Frontal cortex (tissue), 4 donors: ENCODE results near the gene BANK1. TPM values are rescaled to one million over a fixed set of nuclear protein-coding genes. Genes with fewer than 3 reads are reported as not detected.

Experiments
- DNase-seq, 2 donors: peaks; one replicate each; pipeline ENCODE4 v3.0.0; 2012; ENCODE audit warnings: low spot score in 2 of 2
- FAIRE-seq: peaks from 2 replicates; lab custom pipeline; 2012; peaks lifted over from hg19 to GRCh38; lab: Jason Lieb, UNC
- total RNA-seq: library from RNA; depleted of rRNA; stranded (reverse); fragments of >200 nt; gene quantifications from one replicate; pipeline ENCODE4 v1.2.3, GENCODE V29; 2014
- donor health status: control.
- donor health status: control.
- donor health status: control.

BANK1 gene
- total RNA-seq, 1 donor from 2014 or later: under 0.01 TPM

- DNase-seq (no peak), FAIRE-seq (no peak)
Observed at GRCh38 chr4:101989551-101989950, 199.0 kb downstream of the BANK1 start.

DNA sequence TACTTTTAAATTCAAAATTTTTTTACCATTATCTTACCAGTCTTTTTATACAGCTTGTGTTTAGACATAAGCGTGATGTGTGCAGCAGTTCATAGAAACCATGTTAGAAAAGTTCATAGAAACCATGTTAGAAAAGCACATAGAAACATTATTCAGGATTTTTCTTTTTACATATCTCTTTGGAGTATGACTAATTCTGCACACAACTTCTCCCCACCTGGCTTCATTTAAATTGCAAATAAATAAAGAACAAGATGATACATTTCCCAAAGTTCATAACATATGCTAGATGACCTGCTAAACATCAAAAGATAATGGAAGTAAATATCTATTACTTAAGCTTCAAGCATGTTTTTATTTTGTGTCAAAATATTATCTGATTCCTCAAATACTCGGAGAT lies 201.9 kb downstream of the BANK1 start:
- DNase-seq: no peak

DNA sequence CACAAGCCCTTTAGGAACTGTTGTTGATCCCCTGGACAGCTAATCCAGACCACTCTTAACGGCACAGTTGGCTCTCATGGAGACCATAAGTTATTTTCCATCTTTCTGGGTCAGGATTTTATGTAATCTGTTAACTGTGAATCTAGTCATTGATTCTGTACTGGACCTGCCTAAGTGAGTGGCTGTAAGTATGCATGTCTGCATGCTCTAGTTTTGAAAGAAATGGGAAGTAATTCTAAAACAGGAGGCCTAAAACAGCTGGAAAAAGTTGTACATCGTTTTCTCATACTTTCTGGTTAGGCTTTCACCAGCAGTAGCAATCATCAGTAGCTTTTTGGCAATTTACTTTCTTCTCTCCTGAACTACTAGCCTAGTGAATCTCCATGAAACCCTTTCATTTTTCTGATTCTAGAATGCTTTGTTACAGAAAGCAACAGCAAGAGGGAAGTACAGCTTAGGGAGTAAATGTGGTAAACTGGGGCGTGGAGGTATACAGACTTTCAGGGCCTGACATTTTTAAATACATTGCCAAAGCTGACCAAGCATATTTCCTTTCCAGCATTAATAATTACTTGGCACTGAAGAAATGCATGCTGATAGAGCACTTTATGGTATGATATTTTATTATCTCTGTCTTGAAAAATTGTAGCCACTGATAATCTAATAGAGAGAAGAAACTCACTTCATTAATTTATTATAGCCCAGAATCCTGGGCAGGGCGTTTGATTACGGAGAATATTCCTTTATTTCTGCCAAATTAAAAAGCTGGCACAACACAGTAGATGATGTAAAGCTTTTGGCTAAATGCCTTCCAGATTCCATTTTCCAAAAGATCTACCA lies 202.7 kb downstream of the BANK1 start:
- DNase-seq: no peak

More for the DNA sequence above, 201.9 kb downstream of the BANK1 start:
- FAIRE-seq: no peak

DNA sequence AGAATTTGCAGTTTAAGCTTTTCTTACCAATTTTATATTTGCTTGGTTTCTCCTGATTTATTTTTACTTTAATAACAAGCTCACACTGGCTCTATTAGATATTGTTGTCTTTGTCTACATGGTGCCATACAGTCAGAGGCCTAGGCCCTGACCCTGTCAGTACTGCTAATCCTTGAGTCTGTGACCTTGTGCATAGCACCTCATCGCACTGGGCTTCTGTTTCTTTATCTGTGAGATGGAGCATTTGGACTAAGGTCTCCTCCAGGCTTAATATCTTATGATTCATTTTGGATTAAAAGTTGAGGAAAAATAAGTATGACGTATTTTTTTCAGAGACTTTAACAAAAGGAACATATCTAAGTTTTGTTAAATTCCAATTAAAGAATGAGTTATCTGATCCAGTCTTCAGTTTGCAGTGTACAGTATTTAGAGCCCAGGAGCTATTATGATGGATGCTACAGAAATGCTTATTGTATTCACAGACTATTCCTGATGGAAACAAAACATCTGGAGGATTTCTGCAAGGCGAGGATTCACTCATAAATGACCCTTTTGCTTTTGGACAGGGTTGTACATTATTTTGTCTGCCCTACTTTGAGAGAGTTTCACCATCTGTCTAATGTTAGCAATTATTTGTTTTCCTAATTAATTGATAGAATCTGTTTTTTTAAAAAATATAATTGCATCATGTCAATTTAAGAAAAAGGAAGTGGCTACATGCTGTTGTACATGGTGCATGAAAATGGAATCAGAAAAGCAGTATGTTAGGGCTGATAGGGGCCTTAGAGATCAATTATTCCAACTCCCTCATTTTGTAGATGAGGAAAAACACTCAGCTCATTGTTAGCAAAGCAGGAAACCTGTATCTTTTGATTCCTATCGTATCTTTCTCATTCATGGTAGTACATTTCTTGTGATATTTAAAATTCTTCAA lies 203.6 kb downstream of the BANK1 start:
- DNase-seq (no peak), FAIRE-seq (no peak)

More for the DNA sequence above, 202.7 kb downstream of the BANK1 start:
- no peak for FAIRE-seq

- FAIRE-seq (no peak), DNase-seq (no peak)
Observed at GRCh38 chr4:102007959-102008425, 217.5 kb downstream of the BANK1 start.

DNA sequence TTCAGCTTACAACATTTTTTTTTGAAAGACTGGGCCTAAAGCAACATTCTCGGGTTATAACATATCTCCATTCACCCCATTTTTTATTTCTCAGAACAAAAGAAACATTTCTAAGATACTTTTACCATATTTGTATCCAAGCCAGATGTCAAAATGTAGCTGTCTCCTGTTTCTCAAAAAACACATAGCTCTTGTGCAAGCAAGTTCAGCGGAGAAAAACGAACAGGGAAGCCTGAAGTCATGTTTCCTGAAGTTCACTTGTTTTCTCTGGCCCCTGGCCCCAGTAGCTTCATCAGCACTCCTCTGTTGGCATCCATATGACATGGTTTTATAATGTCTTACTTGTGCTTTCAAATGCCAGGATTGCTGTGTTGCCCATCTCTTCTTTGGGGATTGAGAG lies 218.2 kb downstream of the BANK1 start:
- FAIRE-seq (no peak), DNase-seq (no peak)

DNA sequence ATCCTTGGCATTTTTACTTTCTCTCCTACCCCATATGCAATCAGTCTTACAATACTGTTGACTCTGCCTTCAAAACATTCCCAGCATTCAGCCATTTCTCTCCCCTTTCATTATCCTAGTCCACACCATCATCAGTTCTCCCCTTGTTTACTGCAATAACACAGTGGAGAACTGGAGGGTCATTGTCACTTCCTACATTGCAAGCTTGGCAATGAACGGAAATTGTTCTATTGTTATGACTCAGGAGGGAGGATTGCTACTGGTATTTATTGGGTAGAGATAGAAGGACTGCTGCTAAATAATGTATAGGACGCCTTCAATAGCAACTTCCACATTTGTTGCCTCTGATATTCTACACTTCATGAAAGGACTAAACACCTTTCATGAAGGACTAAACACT lies 231.8 kb downstream of the BANK1 start:
- no peak for DNase-seq
- FAIRE-seq: no peak

DNA sequence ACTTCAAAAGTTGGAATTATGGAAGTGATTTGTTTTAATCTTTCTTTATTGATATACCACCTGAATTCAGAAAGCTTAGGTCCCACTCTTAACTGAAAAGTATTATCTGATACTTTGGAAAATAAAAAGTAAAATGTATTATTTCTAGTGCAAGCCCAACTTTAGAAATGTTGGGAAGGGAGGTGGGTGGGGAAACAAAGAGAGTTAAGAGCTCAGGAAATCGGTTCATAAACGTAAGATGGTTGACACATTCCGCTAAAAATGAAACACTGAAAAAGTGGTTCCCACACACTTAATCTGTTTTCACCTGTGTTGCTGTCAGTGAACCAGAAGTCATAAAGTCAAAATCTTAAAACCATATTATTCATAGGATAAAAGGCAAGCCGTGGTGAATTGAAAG lies 237.4 kb downstream of the BANK1 start:
- DNase-seq: no peak

DNA sequence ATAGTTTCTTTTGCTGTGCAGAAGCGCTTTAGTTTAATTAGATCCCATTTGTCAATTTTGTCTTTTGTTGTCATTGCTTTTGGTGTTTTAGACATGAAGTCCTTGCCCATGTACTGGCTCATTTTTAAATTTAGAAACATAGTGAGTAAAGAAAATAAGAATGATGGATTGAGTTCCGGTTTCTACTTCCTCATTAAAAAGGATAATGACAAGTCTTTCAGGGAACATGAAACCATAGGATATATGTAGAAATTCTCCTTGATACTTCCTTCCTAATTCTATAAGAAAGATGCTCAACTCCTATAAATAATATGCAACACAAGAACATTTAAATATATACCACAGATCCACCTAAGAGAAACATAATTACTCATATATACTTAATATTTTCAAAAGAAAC lies 240.9 kb downstream of the BANK1 start:
- no peak for FAIRE-seq

More for the DNA sequence above, 237.4 kb downstream of the BANK1 start:
- FAIRE-seq: no peak

GRCh38 chr4:102036016-102036415 lies 245.5 kb downstream of the BANK1 start:
- DNase-seq (no peak), FAIRE-seq (no peak)

More for the DNA sequence above, 240.9 kb downstream of the BANK1 start:
- no peak for DNase-seq

DNA sequence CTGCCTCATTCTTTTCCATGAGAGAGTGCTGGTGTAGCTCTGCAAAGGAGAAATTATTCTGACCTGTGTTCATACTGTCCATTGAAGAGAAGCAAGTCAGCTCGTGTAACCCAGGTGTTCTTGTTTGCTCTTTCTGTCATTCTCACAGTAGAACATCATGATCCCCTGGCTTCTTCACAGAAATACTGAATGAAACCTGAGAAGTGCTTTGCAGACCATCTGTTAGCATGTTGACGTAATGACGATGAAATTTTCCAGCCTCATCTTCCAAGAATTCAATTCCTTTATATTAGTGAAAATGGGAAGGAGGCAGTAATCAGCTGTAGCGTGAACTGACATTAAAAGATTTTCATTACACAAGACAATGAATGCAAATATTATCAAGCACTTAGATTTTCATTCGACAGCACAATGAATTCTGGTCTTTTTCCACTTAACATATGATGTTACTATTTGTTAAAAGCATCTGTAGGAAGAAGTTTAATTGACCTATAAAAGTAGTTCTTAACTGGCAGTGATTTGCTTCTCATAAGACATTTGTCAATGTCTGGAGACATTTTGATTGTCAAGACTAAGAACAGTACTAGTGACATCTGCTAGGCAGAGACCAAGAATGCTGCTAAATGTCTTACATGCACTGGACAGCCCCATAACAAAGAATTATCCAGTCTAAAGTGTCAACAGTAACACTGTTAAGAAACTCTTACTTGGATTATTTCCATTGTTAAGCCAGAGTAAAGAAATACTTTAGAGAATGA lies 246.3 kb downstream of the BANK1 start:
- DNase-seq (no peak), FAIRE-seq (no peak)

- no peak for FAIRE-seq
- no peak for DNase-seq
Observed at GRCh38 chr4:102037566-102037965, 247.0 kb downstream of the BANK1 start.

GRCh38 chr4:102042871-102043802 lies 252.6 kb downstream of the BANK1 start:
- FAIRE-seq (no peak), DNase-seq (no peak)

DNA sequence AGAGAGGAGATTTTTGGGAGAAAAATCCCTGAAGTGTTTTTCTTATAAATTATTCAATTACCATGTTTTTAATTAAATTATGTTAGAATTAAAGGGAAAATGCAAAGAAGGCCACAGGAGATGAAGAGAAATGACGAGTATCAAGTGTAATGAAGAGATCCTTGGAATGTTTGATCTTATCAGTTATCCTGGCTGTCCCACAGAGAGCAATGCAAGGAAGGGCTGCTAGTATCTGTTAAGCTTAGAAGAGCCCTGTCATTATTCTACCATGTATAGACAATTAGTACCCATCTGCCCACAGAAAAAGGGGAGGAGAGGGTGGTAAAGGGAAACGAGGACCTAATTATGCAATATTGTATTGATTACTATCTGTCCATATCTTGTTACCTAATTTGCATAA lies 257.1 kb downstream of the BANK1 start:
- DNase-seq (no peak), FAIRE-seq (no peak)

- no peak for DNase-seq
- FAIRE-seq: no peak
Observed at GRCh38 chr4:102055805-102056204, 265.3 kb downstream of the BANK1 start.

DNA sequence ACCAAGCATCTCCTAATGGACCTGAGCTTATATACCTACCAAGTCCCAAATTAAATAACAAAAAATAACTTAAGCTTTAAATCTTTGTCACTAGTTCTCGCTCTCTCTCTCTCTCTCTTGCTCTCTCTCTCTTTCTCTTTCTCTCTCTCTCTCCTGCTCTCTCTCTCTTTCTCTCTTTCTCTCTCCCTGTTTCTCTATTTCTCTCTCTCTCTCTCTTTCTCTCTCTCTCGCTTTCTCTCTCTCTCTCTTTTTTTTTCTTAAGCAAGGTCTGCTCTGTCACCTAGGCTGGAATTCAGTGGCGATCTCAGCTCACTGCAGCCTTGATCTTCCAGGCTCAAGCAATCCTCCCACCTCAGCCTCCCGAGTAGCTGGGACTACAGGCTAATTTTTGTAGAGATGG lies 266.6 kb downstream of the BANK1 start:
- DNase-seq (no peak), FAIRE-seq (no peak)

DNA sequence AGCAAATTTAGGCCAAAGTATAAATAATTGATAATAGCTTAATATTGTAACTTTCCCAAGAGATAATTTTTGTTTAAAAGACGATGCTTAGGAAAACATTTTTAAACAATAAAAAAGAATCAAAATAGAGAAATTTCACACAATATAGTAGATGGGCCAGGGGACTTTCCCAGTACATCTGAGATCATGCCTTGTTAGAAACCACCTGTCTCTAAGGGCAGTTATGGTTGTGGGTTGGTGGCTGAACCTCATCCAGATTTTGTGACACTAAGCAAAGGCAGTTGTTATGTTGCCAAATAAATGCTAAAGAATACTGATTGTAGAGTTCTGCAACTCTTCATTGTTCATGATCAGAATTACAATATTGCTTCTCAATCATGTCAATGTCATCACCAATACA lies 270.6 kb downstream of the BANK1 start:
- no peak for DNase-seq
- FAIRE-seq: no peak

DNA sequence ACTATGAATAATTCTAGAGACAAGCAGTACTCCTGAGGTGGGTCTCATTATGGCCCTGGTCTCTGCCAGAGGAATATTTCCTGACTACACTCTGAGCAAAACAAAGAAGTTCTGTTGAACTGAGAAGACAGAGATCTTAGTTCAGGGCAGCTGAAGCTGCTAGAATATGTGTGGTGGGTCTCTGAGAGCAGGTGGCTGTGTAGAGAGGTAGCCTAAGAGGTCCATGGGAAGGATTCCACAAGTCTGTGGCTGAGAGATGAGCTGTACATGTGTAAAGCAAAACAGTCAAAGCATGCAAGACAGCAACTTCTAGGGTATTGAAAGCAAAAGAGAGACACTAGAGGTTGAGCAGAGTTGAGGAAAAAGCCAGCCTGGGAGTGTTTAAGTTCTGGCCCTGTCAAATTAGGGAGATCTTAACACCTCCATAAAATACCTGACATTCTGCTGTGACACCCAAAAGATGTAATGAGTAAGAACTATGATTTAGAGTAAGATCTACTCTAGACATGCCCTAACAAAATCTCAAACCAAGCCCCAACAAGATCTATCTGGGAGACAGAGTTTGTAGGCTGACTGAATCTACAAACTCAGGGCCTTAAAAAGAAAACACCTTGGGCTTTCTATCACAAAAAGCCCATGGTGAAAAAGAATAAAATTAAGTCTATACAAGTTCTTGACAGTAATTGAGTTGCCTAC lies 274.4 kb downstream of the BANK1 start:
- DNase-seq: no peak
- no peak for FAIRE-seq
